Osteoblast (primary cell): ENCODE measurements around the gene ARHGAP42. TPM values are rescaled to one million over a fixed set of nuclear protein-coding genes. Genes with fewer than 3 reads are reported as not detected.

Experiments used
- DNase-seq: peaks from one replicate; pipeline ENCODE4 v3.0.0; 2011; ENCODE audit warnings: low spot score, mixed read lengths; ENCODE audit not compliant: insufficient read length; ENCODE audit errors: missing footprints
- H2AFZ ChIP-seq: 2 replicates; pipeline ENCODE4 v1.6.0; 2011; ENCODE audit warnings: mild to moderate bottlenecking, low read length
- H3K27ac ChIP-seq: 2 replicates; pipeline ENCODE4 v1.5.1; 2011; ENCODE audit warnings: mild to moderate bottlenecking, low read depth, low read length, moderate library complexity
- H3K27me3 ChIP-seq: 2 replicates; pipeline ENCODE4 v1.6.0; 2012; ENCODE audit warnings: mild to moderate bottlenecking, control low read depth, inconsistent platforms, low read length, moderate library complexity; ENCODE audit not compliant: insufficient read depth
- H3K36me3 ChIP-seq: 2 replicates; pipeline ENCODE4 v1.5.1; 2011; ENCODE audit warnings: mild to moderate bottlenecking, low read length, control low read depth, moderate library complexity; ENCODE audit not compliant: insufficient read depth
- H3K4me1 ChIP-seq: 2 replicates; pipeline ENCODE4 v1.5.1; 2011; ENCODE audit warnings: mild to moderate bottlenecking, low read length, control low read depth, moderate library complexity; ENCODE audit not compliant: insufficient read depth
- H3K4me2 ChIP-seq: 2 replicates; pipeline ENCODE4 v1.6.0; 2011; ENCODE audit warnings: mild to moderate bottlenecking, low read length; ENCODE audit not compliant: insufficient read depth
- H3K4me3 ChIP-seq: fragments of 200-600 bp; sonication (generic); 3 replicates; pipeline ENCODE4 v1.5.1; 2012; ENCODE audit warnings: mild to moderate bottlenecking, low read length, inconsistent platforms; ENCODE audit not compliant: insufficient read depth
- H3K79me2 ChIP-seq: 2 replicates; pipeline ENCODE4 v1.6.0; 2012; ENCODE audit warnings: mild to moderate bottlenecking, low read length, control low read depth, inconsistent platforms; ENCODE audit not compliant: insufficient read depth
- H3K9me3 ChIP-seq: 2 replicates; pipeline ENCODE4 v1.5.1; 2011; ENCODE audit warnings: low read depth, low read length, control low read depth
- H4K20me1 ChIP-seq: 2 replicates; pipeline ENCODE4 v1.6.0; 2012; ENCODE audit warnings: mild to moderate bottlenecking, low read length, control low read depth; ENCODE audit not compliant: insufficient read depth
- CTCF ChIP-seq: IDR thresholded peaks from 2 replicates; pipeline ENCODE4 v1.5.1; 2011; ENCODE audit warnings: mild to moderate bottlenecking, low read depth, low read length, moderate library complexity; ENCODE audit errors: extremely low read depth
- total RNA-seq: library from RNA; depleted of rRNA; stranded (reverse); fragments of >200 nt; gene quantifications from 2 replicates; pipeline ENCODE4 v1.2.3, GENCODE V29; 2012

Gene ARHGAP42
- total RNA-seq, 1 donor = 9.4 TPM

GRCh38 chr11:100925935-100926334, 238.8 kb downstream of the ARHGAP42 start:
- DNase-seq = no peak
- Histone ChIP-seq H3K4me1 (peaks cover 33% of the 10 kb centered on the region), H3K27me3 (no peaks in the 10 kb centered on the region), H3K36me3 (no peaks in the 10 kb centered on the region), H3K4me3 (no peak overlapping the region), H3K79me2 (no peaks in the 10 kb centered on the region), H3K27ac (no peak overlapping the region), H2AFZ (no peak overlapping the region), H4K20me1 (no peaks in the 10 kb centered on the region), H3K9me3 (no peaks in the 10 kb centered on the region), H3K4me2 (no peak overlapping the region)
- no peak for TF ChIP-seq CTCF

- Histone ChIP-seq H3K9me3 (no peaks in the 10 kb centered on the region), H3K79me2 (no peaks in the 10 kb centered on the region), H3K27me3 (no peaks in the 10 kb centered on the region), H3K27ac (no peak overlapping the region), H4K20me1 (no peaks in the 10 kb centered on the region), H3K4me3 (no peak overlapping the region), H3K36me3 (no peaks in the 10 kb centered on the region), H3K4me2 (no peak overlapping the region), H3K4me1 (peaks cover 33% of the 10 kb centered on the region), H2AFZ (no peak overlapping the region)
- no peak for TF ChIP-seq CTCF
- DNase-seq = no peak
Measured at GRCh38 chr11:100927579-100927978, 240.5 kb downstream of the ARHGAP42 start.

- Histone ChIP-seq H4K20me1 (no peaks in the 10 kb centered on the region), H3K36me3 (no peaks in the 10 kb centered on the region), H3K79me2 (no peaks in the 10 kb centered on the region), H3K9me3 (no peaks in the 10 kb centered on the region), H3K4me2 (no peak overlapping the region), H3K27me3 (no peaks in the 10 kb centered on the region), H3K4me1 (peaks cover 27% of the 10 kb centered on the region), H3K4me3 (no peak overlapping the region), H3K27ac (peak overlapping the region; percentile 58), H2AFZ (no peak overlapping the region)
- no peak for TF ChIP-seq CTCF
- no peak for DNase-seq
Measured at GRCh38 chr11:100928426-100928825, 241.3 kb downstream of the ARHGAP42 start.

GRCh38 chr11:100929377-100929776, 242.3 kb downstream of the ARHGAP42 start:
- Histone ChIP-seq H3K27ac (peak overlapping the region; percentile 58), H3K79me2 (no peaks in the 10 kb centered on the region), H3K27me3 (no peaks in the 10 kb centered on the region), H3K4me1 (peaks cover 21% of the 10 kb centered on the region), H3K4me3 (no peak overlapping the region), H3K4me2 (peak overlapping the region; percentile 80), H3K36me3 (no peaks in the 10 kb centered on the region), H3K9me3 (no peaks in the 10 kb centered on the region), H2AFZ (no peak overlapping the region), H4K20me1 (no peaks in the 10 kb centered on the region)
- TF ChIP-seq CTCF = no peak
- DNase-seq = no peak
